ENCODE measurements around the gene NFIA.

DNA sequence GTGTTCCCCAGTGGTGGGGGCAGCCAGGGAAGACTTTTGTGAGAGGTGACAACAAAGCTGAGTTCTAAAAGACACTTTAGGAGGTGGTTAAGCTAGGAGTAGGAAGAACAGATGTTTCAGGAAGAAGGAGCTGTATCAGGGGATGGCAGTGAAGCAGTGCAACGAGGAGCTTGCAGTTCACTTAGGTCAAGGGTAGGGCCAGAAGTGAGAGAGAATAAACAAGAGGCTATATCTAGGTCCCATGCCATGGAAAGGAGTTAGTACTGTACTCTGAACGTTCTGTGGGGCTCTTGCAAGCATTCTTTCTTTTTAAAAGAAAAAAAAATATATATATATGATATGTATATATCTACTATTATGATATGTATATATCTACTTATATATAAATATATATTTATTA, 244.4 kb downstream of the NFIA start:
- TF ChIP-seq, protein P1, sequence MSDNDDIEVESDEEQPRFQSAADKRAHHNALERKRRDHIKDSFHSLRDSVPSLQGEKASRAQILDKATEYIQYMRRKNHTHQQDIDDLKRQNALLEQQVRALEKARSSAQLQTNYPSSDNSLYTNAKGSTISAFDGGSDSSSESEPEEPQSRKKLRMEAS (IDR thresholded peaks at IDR 0.05), result no peak
- TF ChIP-seq NFIC (IDR thresholded peaks at IDR 0.05), result no peak
- TF ChIP-seq EP300 (IDR thresholded peaks at IDR 0.05; ENCODE audit: borderline replicate concordance), result no peak
- TF ChIP-seq, protein P2, sequence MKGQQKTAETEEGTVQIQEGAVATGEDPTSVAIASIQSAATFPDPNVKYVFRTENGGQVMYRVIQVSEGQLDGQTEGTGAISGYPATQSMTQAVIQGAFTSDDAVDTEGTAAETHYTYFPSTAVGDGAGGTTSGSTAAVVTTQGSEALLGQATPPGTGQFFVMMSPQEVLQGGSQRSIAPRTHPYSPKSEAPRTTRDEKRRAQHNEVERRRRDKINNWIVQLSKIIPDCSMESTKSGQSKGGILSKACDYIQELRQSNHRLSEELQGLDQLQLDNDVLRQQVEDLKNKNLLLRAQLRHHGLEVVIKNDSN (IDR thresholded peaks at IDR 0.05), result no peak
- no peak for TF ChIP-seq FOXM1 (IDR thresholded peaks at IDR 0.05; ENCODE audit: borderline replicate concordance, low read depth)
- TF ChIP-seq CREB1 (IDR thresholded peaks at IDR 0.05; ENCODE audit: low read depth), result no peak
- no peak for TF ChIP-seq YY1 (IDR thresholded peaks at IDR 0.05; ENCODE audit: low read depth)
- TF ChIP-seq RAD21 (IDR thresholded peaks at IDR 0.05; ENCODE audit: low read depth), result no peak
- TF ChIP-seq TEAD4 (IDR thresholded peaks at IDR 0.05), result no peak
- TF ChIP-seq TCF12 (IDR thresholded peaks at IDR 0.05; ENCODE audit: low read depth), result no peak
- no peak for TF ChIP-seq TAF1 (IDR thresholded peaks at IDR 0.05; ENCODE audit: low read depth)
- no peak for TF ChIP-seq EGR1 (IDR thresholded peaks at IDR 0.05)
- TF ChIP-seq CEBPB (IDR thresholded peaks at IDR 0.05), result no peak
- TF ChIP-seq, protein P3, sequence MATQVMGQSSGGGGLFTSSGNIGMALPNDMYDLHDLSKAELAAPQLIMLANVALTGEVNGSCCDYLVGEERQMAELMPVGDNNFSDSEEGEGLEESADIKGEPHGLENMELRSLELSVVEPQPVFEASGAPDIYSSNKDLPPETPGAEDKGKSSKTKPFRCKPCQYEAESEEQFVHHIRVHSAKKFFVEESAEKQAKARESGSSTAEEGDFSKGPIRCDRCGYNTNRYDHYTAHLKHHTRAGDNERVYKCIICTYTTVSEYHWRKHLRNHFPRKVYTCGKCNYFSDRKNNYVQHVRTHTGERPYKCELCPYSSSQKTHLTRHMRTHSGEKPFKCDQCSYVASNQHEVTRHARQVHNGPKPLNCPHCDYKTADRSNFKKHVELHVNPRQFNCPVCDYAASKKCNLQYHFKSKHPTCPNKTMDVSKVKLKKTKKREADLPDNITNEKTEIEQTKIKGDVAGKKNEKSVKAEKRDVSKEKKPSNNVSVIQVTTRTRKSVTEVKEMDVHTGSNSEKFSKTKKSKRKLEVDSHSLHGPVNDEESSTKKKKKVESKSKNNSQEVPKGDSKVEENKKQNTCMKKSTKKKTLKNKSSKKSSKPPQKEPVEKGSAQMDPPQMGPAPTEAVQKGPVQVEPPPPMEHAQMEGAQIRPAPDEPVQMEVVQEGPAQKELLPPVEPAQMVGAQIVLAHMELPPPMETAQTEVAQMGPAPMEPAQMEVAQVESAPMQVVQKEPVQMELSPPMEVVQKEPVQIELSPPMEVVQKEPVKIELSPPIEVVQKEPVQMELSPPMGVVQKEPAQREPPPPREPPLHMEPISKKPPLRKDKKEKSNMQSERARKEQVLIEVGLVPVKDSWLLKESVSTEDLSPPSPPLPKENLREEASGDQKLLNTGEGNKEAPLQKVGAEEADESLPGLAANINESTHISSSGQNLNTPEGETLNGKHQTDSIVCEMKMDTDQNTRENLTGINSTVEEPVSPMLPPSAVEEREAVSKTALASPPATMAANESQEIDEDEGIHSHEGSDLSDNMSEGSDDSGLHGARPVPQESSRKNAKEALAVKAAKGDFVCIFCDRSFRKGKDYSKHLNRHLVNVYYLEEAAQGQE (IDR thresholded peaks at IDR 0.05; ENCODE audit: low read depth), result no peak

Measured in Ishikawa (cell line).